A549 treated with CORT108297 at 1 μM for 4 hours (cell line): ENCODE results near the gene TNFRSF21. TPM values are rescaled to one million over a fixed set of nuclear protein-coding genes. Genes with fewer than 3 reads are reported as not detected.

ENCODE experiments used
- total RNA-seq: library from RNA; stranded (reverse); fragments of 200-300 nt; extraction: Qiagen RNA extraction; gene quantifications from 5 replicates; pipeline ENCODE4 v1.2.3, GENCODE V29; 2022

Gene TNFRSF21, protein sequence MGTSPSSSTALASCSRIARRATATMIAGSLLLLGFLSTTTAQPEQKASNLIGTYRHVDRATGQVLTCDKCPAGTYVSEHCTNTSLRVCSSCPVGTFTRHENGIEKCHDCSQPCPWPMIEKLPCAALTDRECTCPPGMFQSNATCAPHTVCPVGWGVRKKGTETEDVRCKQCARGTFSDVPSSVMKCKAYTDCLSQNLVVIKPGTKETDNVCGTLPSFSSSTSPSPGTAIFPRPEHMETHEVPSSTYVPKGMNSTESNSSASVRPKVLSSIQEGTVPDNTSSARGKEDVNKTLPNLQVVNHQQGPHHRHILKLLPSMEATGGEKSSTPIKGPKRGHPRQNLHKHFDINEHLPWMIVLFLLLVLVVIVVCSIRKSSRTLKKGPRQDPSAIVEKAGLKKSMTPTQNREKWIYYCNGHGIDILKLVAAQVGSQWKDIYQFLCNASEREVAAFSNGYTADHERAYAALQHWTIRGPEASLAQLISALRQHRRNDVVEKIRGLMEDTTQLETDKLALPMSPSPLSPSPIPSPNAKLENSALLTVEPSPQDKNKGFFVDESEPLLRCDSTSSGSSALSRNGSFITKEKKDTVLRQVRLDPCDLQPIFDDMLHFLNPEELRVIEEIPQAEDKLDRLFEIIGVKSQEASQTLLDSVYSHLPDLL
- total RNA-seq = 22.3 to 25.0 TPM (median 24.6 TPM) in 5 replicates

DNA sequence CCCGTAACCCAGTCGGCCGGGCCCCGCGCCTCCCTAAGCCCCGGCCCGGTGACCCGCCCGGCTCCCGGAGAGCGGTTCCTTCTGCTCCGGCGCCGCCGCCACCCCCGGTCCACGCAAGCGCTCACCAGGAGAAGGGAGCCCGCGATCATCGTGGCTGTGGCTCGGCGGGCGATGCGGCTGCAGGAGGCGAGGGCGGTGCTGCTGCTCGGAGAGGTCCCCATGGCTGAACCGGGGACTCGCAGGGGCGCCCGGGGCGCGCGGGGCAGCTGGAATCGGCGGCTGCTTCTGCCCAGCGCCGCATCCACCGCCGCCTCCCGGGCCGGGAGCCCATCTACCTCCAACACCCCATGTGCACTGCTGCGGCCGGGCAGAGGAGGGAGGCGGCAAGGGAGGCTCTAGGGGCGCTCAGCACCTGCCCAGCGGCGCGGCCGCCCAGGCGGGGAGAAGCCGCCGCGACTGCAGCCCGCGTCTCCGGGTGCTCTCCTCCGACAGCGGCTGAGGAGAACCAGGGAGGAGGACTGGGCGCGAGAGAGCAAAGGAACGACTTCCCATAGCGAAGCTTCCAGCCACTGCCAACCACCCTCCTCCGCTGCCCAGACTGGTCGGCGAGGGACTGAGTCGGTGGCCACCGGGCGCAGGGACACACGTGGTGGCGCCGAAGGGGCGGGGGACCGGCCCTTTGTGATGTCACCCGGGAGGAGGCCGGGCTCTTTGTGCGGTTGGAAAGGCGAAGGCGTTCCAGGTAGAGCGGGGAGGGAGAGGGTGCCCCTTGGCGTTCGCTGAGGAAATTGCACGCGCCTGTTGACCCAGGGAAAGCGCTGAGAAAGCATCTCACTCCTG lies at the start of gene TNFRSF21:
Gene TNFRSF21 (minus strand): TSS at position 615 of the 840 bp plus-strand sequence. CDS start 394 bp downstream, at position 221.

Other genes with a start within 250 kb of the TNFRSF21 start
- 11.5 to 18.9 TPM (median 15.4 TPM) in 5 replicates for gene CD2AP, start 167.9 kb upstream of the TNFRSF21 start, total RNA-seq